ENCODE data around the gene RPF1. TPM values are rescaled to one million over a fixed set of nuclear protein-coding genes. Genes with fewer than 3 reads are reported as not detected.

The RPF1 gene
- polyA plus RNA-seq, 1 donor (not counting 4 experiments of a cell fraction or from before 2014, with no cell fraction given): 57.8 TPM

DNA sequence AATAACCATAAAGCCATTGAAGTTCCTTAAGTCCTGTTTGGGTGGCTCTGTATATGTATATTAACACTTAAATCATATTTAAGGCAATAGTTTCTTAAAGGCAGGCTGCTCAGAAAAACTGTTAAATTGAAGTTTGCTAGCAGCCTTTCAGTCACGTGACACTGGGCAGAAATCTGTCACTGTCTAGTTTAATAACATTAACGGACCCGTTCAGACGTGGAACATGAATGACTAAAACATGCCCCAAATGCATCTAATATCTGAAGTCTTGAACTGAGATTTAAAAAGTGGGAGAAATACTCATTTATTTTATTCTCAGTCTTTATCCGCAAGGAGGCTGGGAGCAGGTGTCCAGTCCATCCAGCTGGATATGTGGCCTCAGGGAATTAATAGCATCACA, 23.9 kb downstream of the RPF1 start:
- Histone ChIP-seq H2AFZ (ENCODE audit: control insufficient read depth, low read length) (no peak overlapping the region), H3K27ac (ENCODE audit: control insufficient read depth, insufficient read depth, low read length) (no peak overlapping the region), H3K4me1 (ENCODE audit: control insufficient read depth, extremely low read depth, insufficient read depth, low read length) (peaks cover 15% of the 10 kb centered on the region), H3K9me1 (ENCODE audit: control insufficient read depth, extremely low read depth, insufficient read depth, low read length) (no peaks in the 10 kb centered on the region), H3K9ac (ENCODE audit: control insufficient read depth, extremely low read depth, insufficient read depth, low read length) (no peak overlapping the region), H3K27me3 (ENCODE audit: control insufficient read depth, extremely low read depth, insufficient read depth, low read length) (no peaks in the 10 kb centered on the region), H3K4me2 (ENCODE audit: control insufficient read depth, extremely low read depth, insufficient read depth, low read depth, low read length) (peak overlapping the region; percentile 98), H4K20me1 (ENCODE audit: control insufficient read depth, extremely low read depth, insufficient read depth, low read length) (peaks cover 2% of the 10 kb centered on the region), H3K4me3 (ENCODE audit: control insufficient read depth in 2 of 3, extremely low read depth in 1 of 3, insufficient read depth in 2 of 3, low read depth in 1 of 3, low read length in 3 of 3) (no peak overlapping the region), H3K36me3 (ENCODE audit: control insufficient read depth in 2 of 2, extremely low read depth in 1 of 2, insufficient read depth in 2 of 2, low read length in 2 of 2) (peaks cover 6 to 8% of the 10 kb centered on the region in 2 experiments), H3K9me3 (ENCODE audit: control insufficient read depth, low read depth, low read length) (no peaks in the 10 kb centered on the region), H3K79me2 (ENCODE audit: control insufficient read depth, insufficient read depth, low read length) (peaks cover 60% of the 10 kb centered on the region)
- no peak for TF ChIP-seq EZH2 (IDR thresholded peaks at IDR 0.05; ENCODE audit: low read length)
- TF ChIP-seq, protein P1, sequence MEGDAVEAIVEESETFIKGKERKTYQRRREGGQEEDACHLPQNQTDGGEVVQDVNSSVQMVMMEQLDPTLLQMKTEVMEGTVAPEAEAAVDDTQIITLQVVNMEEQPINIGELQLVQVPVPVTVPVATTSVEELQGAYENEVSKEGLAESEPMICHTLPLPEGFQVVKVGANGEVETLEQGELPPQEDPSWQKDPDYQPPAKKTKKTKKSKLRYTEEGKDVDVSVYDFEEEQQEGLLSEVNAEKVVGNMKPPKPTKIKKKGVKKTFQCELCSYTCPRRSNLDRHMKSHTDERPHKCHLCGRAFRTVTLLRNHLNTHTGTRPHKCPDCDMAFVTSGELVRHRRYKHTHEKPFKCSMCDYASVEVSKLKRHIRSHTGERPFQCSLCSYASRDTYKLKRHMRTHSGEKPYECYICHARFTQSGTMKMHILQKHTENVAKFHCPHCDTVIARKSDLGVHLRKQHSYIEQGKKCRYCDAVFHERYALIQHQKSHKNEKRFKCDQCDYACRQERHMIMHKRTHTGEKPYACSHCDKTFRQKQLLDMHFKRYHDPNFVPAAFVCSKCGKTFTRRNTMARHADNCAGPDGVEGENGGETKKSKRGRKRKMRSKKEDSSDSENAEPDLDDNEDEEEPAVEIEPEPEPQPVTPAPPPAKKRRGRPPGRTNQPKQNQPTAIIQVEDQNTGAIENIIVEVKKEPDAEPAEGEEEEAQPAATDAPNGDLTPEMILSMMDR (optimal IDR thresholded peaks at IDR 0.05 in 1 of 3, IDR thresholded peaks at IDR 0.05 in 1 of 3, conservative IDR thresholded peaks at IDR 0.05 in 1 of 3; ENCODE audit: extremely low read depth in 1 of 3, insufficient read depth in 2 of 3, low read length in 3 of 3): no peak
- FAIRE-seq (no peak), DNase-seq (ENCODE audit: low read depth, low spot score) (no peak)
- dilution Hi-C loops (cut with MboI; ENCODE audit: extremely low pct_ligation_motif_present, low sequenced_read_pairs): no loop called here

DNA sequence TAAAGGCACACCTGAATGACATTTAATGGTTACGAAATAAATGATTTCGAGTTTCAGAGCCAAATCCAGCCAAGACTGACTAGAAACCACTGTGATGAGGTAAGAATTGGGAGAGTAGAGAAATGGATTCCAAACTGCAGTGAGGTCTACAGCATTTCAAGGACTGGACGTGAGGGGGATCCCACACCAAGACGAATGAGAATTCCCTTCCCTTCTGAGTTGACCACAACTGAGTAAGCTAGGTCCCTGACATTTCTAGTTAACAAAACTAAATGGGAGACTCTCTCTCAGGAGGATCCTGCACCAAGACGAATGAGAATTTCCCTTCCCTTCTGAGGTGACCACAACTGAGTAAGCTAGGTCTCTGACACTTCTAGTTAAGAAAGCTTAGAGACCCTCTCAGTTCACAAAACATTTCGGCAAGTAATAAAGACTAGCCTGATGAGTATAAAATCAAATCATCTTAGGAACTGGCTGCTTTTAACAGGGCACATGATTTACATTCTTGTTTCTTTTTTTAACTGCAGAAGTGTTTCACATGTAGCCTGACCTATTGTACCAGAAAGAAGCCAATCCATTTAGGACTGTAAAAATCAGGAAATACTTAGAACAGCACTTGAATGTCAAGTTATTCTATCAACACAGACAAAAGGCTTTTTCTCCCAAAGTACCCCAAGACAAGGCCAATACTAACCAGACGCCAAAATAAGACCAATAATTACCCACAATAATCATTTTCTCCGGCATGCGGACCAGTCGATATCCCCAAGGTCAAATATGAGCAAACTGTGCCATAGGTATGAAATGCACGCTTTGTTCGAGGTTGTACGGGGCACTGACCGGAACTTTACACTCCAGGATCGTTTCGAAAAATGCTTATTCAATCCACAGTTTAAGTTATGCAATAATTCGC, 25.8 kb downstream of the RPF1 start:
- H3K9me1 ChIP-seq (ENCODE audit: control insufficient read depth, extremely low read depth, insufficient read depth, low read length): no peaks in the 10 kb centered on the region
- H3K79me2 ChIP-seq (ENCODE audit: control insufficient read depth, insufficient read depth, low read length): peaks cover 57% of the 10 kb centered on the region
- no peaks in the 10 kb centered on the region for H3K27me3 ChIP-seq (ENCODE audit: control insufficient read depth, extremely low read depth, insufficient read depth, low read length)
- H3K36me3 ChIP-seq (ENCODE audit: control insufficient read depth in 2 of 2, extremely low read depth in 1 of 2, insufficient read depth in 2 of 2, low read length in 2 of 2): peaks cover 0 to 5% of the 10 kb centered on the region in 2 experiments
- H3K4me2 ChIP-seq (ENCODE audit: control insufficient read depth, extremely low read depth, insufficient read depth, low read depth, low read length): peak overlapping the region; percentile 98
- H3K4me1 ChIP-seq (ENCODE audit: control insufficient read depth, extremely low read depth, insufficient read depth, low read length): peaks cover 15% of the 10 kb centered on the region
- H4K20me1 ChIP-seq (ENCODE audit: control insufficient read depth, extremely low read depth, insufficient read depth, low read length): peaks cover 2% of the 10 kb centered on the region
- DNase-seq (ENCODE audit: low read depth, low spot score): no peak
- no peaks in the 10 kb centered on the region for H3K9me3 ChIP-seq (ENCODE audit: control insufficient read depth, low read depth, low read length)
- peak overlapping the region; percentile 84 for H2AFZ ChIP-seq (ENCODE audit: control insufficient read depth, low read length)
- dilution Hi-C loops (cut with MboI; ENCODE audit: extremely low pct_ligation_motif_present, low sequenced_read_pairs): no loop called here
- peak overlapping the region; percentile 65 to 100 (median 99) for H3K4me3 ChIP-seq (ENCODE audit: control insufficient read depth in 2 of 3, extremely low read depth in 1 of 3, insufficient read depth in 2 of 3, low read depth in 1 of 3, low read length in 3 of 3)
- H3K9ac ChIP-seq (ENCODE audit: control insufficient read depth, extremely low read depth, insufficient read depth, low read length): peak overlapping the region; percentile 98
- FAIRE-seq: peak; percentile 57
- TF ChIP-seq EZH2 (IDR thresholded peaks at IDR 0.05; ENCODE audit: low read length): no peak
- TF ChIP-seq, protein P1 (optimal IDR thresholded peaks at IDR 0.05 in 1 of 3, IDR thresholded peaks at IDR 0.05 in 1 of 3, conservative IDR thresholded peaks at IDR 0.05 in 1 of 3; ENCODE audit: extremely low read depth in 1 of 3, insufficient read depth in 2 of 3, low read length in 3 of 3): peak in 1 of 3 experiments; percentile 8
- H3K27ac ChIP-seq (ENCODE audit: control insufficient read depth, insufficient read depth, low read length): peak overlapping the region; percentile 97

Data from keratinocyte (primary cell).